CD4-positive, CD25-positive, alpha-beta regulatory T cell (primary cell): ENCODE measurements around the gene SPRR1B. TPM values are rescaled to one million over a fixed set of nuclear protein-coding genes. Genes with fewer than 3 reads are reported as not detected.
"Not testable (repeated sequence)": the region's sequence is repeated elsewhere in the genome, so short reads cannot be mapped to it uniquely, and the experiment has no call there.

Source experiments
- ATAC-seq, 2 donors: fragments of 150-1000 bp; cut with Tn5 transposase; one replicate each; pipeline ENCODE4 v1.10.0; 2021; ENCODE audit warnings: low read depth in 2 of 2, moderate number of reproducible peaks in 2 of 2, moderate library complexity in 1 of 2
- DNase-seq, 3 donors: peaks; one replicate each; pipeline versions ENCODE4 v3.0.0 to v3.0.0-alpha.2; 2012 to 2022; ENCODE audit warnings: mixed read lengths in 1 of 3
- H3K27ac ChIP-seq: one replicate; pipeline ENCODE4 v1.7.0; 2013; ENCODE audit warnings: mild to moderate bottlenecking, low read length; ENCODE audit not compliant: insufficient read depth, poor library complexity, severe bottlenecking
- H3K27me3 ChIP-seq: one replicate; pipeline ENCODE4 v1.7.0; 2013; ENCODE audit warnings: low read length; ENCODE audit not compliant: control insufficient read depth, insufficient read depth
- H3K36me3 ChIP-seq: one replicate; pipeline ENCODE4 v1.7.0; 2013; ENCODE audit warnings: mild to moderate bottlenecking, low read length, moderate library complexity; ENCODE audit not compliant: control insufficient read depth, insufficient read depth
- H3K4me1 ChIP-seq: 2 replicates; pipeline ENCODE4 v1.7.0; 2013; ENCODE audit warnings: mild to moderate bottlenecking, low read length; ENCODE audit not compliant: insufficient read depth, control insufficient read depth, poor library complexity, severe bottlenecking
- H3K4me3 ChIP-seq: one replicate; pipeline ENCODE4 v1.7.0; 2013; ENCODE audit warnings: low read depth, mild to moderate bottlenecking, low read length, moderate library complexity
- H3K9me3 ChIP-seq, 2 experiments: 1 replicate in 1 of 2; 2 replicates in 1 of 2; pipeline ENCODE4 v1.7.0; 2013; ENCODE audit warnings: low read length in 2 of 2, mild to moderate bottlenecking in 1 of 2, moderate library complexity in 1 of 2; ENCODE audit not compliant: control insufficient read depth in 2 of 2
- H3K27ac Mint-ChIP-seq, 3 donors: one replicate each; pipeline ENCODE4 v1.8.0; 2020 to 2022; ENCODE audit warnings: mild to moderate bottlenecking in 3 of 3, mixed read lengths in 3 of 3, moderate library complexity in 2 of 3
- H3K27me3 Mint-ChIP-seq: one replicate; pipeline ENCODE4 v1.8.0; 2022; ENCODE audit warnings: mild to moderate bottlenecking, mixed read lengths
- H3K36me3 Mint-ChIP-seq: one replicate; pipeline ENCODE4 v1.8.0; 2020; ENCODE audit warnings: mixed read lengths
- H3K4me1 Mint-ChIP-seq, 4 donors: one replicate each; pipeline ENCODE4 v1.8.0; 2020 to 2022; ENCODE audit warnings: mixed read lengths in 4 of 4, mild to moderate bottlenecking in 1 of 4
- H3K4me3 Mint-ChIP-seq, 4 donors: one replicate each; pipeline ENCODE4 v1.8.0; 2020 to 2022; ENCODE audit warnings: mild to moderate bottlenecking in 4 of 4, mixed read lengths in 4 of 4, moderate library complexity in 3 of 4
- H3K9me3 Mint-ChIP-seq, 7 donors: one replicate each; pipeline ENCODE4 v1.8.0; 2020 to 2022; ENCODE audit warnings: mixed read lengths in 7 of 7, mild to moderate bottlenecking in 3 of 7, moderate library complexity in 2 of 7
- polyA plus RNA-seq, 4 donors: library from polyadenylated mRNA; unstranded; fragments of 300-500 nt; fragmentation: Illumina TruSeq; gene quantifications; one replicate each; pipeline ENCODE4 v1.2.3, GENCODE V29; 2021
- total RNA-seq: library from RNA; stranded (reverse); gene quantifications from one replicate; pipeline ENCODE4 v1.2.3, GENCODE V29; 2022

Gene SPRR1B
- total and polyA plus RNA-seq, 5 donors from 2014 or later, result not detected

- no peaks in the 10 kb centered on the region for H3K27me3 ChIP-seq
- Mint-ChIP-seq H3K27me3 (peaks cover 15% of the 10 kb centered on the region), H3K36me3 (no peaks in the 10 kb centered on the region), H3K4me1 (no peaks in the 10 kb centered on the region), H3K4me3 (no peak overlapping the region), H3K27ac (no peak overlapping the region), H3K9me3 (peaks cover 0 to 7% (median 0%) of the 10 kb centered on the region in 7 donors)
- H3K4me3 ChIP-seq, result no peak overlapping the region
- no peaks in the 10 kb centered on the region for H3K9me3 ChIP-seq
- ATAC-seq (no peak), DNase-seq (no peak)
- no peaks in the 10 kb centered on the region for H3K36me3 ChIP-seq
- H3K27ac ChIP-seq, result no peak overlapping the region
- H3K4me1 ChIP-seq, result no peaks in the 10 kb centered on the region
Observed at GRCh38 chr1:152997901-152998300, 33.1 kb upstream of the SPRR1B start.

GRCh38 chr1:152998476-152998875, 32.5 kb upstream of the SPRR1B start:
- peaks cover 16% of the 10 kb centered on the region for H3K27me3 Mint-ChIP-seq
- no peak overlapping the region for H3K4me3 Mint-ChIP-seq
- no peaks in the 10 kb centered on the region for H3K36me3 ChIP-seq
- H3K4me1 Mint-ChIP-seq, result no peaks in the 10 kb centered on the region
- no peaks in the 10 kb centered on the region for H3K4me1 ChIP-seq
- no peak overlapping the region for H3K27ac ChIP-seq
- H3K9me3 ChIP-seq, result no peaks in the 10 kb centered on the region
- H3K27me3 ChIP-seq, result no peaks in the 10 kb centered on the region
- no peak overlapping the region for H3K4me3 ChIP-seq
- peaks cover 0 to 7% (median 0%) of the 10 kb centered on the region in 7 donors for H3K9me3 Mint-ChIP-seq
- ATAC-seq, result no peak
- H3K36me3 Mint-ChIP-seq, result no peaks in the 10 kb centered on the region
- H3K27ac Mint-ChIP-seq, result no peak overlapping the region
- DNase-seq, result no peak

- peaks cover 0 to 7% (median 0%) of the 10 kb centered on the region in 7 donors for H3K9me3 Mint-ChIP-seq
- H3K27me3 Mint-ChIP-seq, result peaks cover 20% of the 10 kb centered on the region
Observed at GRCh38 chr1:152999818-153000217, 31.2 kb upstream of the SPRR1B start.

GRCh38 chr1:153000294-153000693, 30.7 kb upstream of the SPRR1B start:
- H3K27me3 ChIP-seq, result no peaks in the 10 kb centered on the region
- H3K9me3 ChIP-seq, result no peaks in the 10 kb centered on the region
- H3K27ac ChIP-seq, result no peak overlapping the region
- no peak overlapping the region for H3K27ac Mint-ChIP-seq
- H3K9me3 Mint-ChIP-seq, result peaks cover 0 to 4% (median 0%) of the 10 kb centered on the region in 7 donors
- peak overlapping the region in 1 of 4 donors; percentile 35 for H3K4me3 Mint-ChIP-seq
- ATAC-seq (no peak), DNase-seq (no peak)
- H3K4me1 ChIP-seq, result no peaks in the 10 kb centered on the region
- no peaks in the 10 kb centered on the region for H3K36me3 ChIP-seq
- H3K36me3 Mint-ChIP-seq, result no peaks in the 10 kb centered on the region
- no peak overlapping the region for H3K4me3 ChIP-seq
- peaks cover 20% of the 10 kb centered on the region for H3K27me3 Mint-ChIP-seq
- no peaks in the 10 kb centered on the region for H3K4me1 Mint-ChIP-seq

More at GRCh38 chr1:152999818-153000217, 31.2 kb upstream of the SPRR1B start:
- H3K4me3 Mint-ChIP-seq, result no peak overlapping the region
- Histone ChIP-seq H3K4me1 (no peaks in the 10 kb centered on the region), H3K4me3 (no peak overlapping the region), H3K27me3 (no peaks in the 10 kb centered on the region), H3K36me3 (no peaks in the 10 kb centered on the region), H3K9me3 (no peaks in the 10 kb centered on the region), H3K27ac (no peak overlapping the region)
- ATAC-seq, result no peak
- H3K27ac Mint-ChIP-seq, result no peak overlapping the region
- no peaks in the 10 kb centered on the region for H3K4me1 Mint-ChIP-seq
- DNase-seq, result no peak
- no peaks in the 10 kb centered on the region for H3K36me3 Mint-ChIP-seq

- peak within 1 kb of the TSS in 1 of 3 donors; percentile 7 for H3K27ac Mint-ChIP-seq
- peak within 1 kb of the TSS in 1 of 4 donors; percentile 35 for H3K4me3 Mint-ChIP-seq
- peaks cover 0 to 4% (median 0%) of the 10 kb centered on the region in 7 donors for H3K9me3 Mint-ChIP-seq
- ATAC-seq (no peak), DNase-seq (no peak)
- no peaks in the 10 kb centered on the region for H3K27me3 ChIP-seq
- no peak within 1 kb of the TSS for H3K27ac ChIP-seq
- no peak within 1 kb of the TSS for H3K4me3 ChIP-seq
- H3K36me3 Mint-ChIP-seq, result no peaks in the 10 kb centered on the region
- no peaks in the 10 kb centered on the region for H3K36me3 ChIP-seq
- H3K9me3 ChIP-seq, result no peaks in the 10 kb centered on the region
- no peaks in the 10 kb centered on the region for H3K4me1 Mint-ChIP-seq
- no peaks in the 10 kb centered on the region for H3K4me1 ChIP-seq
- H3K27me3 Mint-ChIP-seq, result peaks cover 20% of the 10 kb centered on the region
Observed at GRCh38 chr1:153001382-153001781, 29.6 kb upstream of the SPRR1B start, which contains the start of gene SPRR3. Gene SPRR3, plus strand, starts transcription at chr1:153001749. Its CDS starts 1,272 bp downstream, at chr1:153003021.

GRCh38 chr1:153011235-153011758, 19.7 kb upstream of the SPRR1B start:
- H3K36me3 Mint-ChIP-seq, H3K4me3 ChIP-seq, ATAC-seq, H3K4me3 Mint-ChIP-seq, H3K9me3 ChIP-seq, H3K27ac Mint-ChIP-seq, DNase-seq, H3K4me1 Mint-ChIP-seq, H3K36me3 ChIP-seq, H3K27ac ChIP-seq, H3K9me3 Mint-ChIP-seq, H3K27me3 ChIP-seq, H3K4me1 ChIP-seq: not testable (repeated sequence)
- peaks cover 20% of the 10 kb centered on the region for H3K27me3 Mint-ChIP-seq

- peaks cover 15% of the 10 kb centered on the region for H3K27me3 Mint-ChIP-seq
- H3K27ac Mint-ChIP-seq, H3K4me3 ChIP-seq, ATAC-seq, DNase-seq, H3K4me3 Mint-ChIP-seq, H3K9me3 Mint-ChIP-seq, H3K9me3 ChIP-seq, H3K27ac ChIP-seq, H3K36me3 Mint-ChIP-seq, H3K36me3 ChIP-seq, H3K4me1 ChIP-seq, H3K27me3 ChIP-seq, H3K4me1 Mint-ChIP-seq: not testable (repeated sequence)
Observed at GRCh38 chr1:153021829-153022228, 9.2 kb upstream of the SPRR1B start.

GRCh38 chr1:153022340-153022739, 8.7 kb upstream of the SPRR1B start:
- not testable (repeated sequence) for H3K4me3 Mint-ChIP-seq, H3K4me3 ChIP-seq, ATAC-seq, H3K4me1 Mint-ChIP-seq, H3K4me1 ChIP-seq, H3K9me3 Mint-ChIP-seq, H3K27ac ChIP-seq, H3K9me3 ChIP-seq, H3K27me3 ChIP-seq, H3K36me3 ChIP-seq, H3K36me3 Mint-ChIP-seq, DNase-seq, H3K27ac Mint-ChIP-seq
- H3K27me3 Mint-ChIP-seq, result peaks cover 15% of the 10 kb centered on the region
